K562 (cell line): Measurements from ENCODE around the gene ALG13. TPM values are rescaled to one million over a fixed set of nuclear protein-coding genes. Genes with fewer than 3 reads are reported as not detected.

Experiments
- ATAC-seq: fragments of 200-7000 bp; cut with Tn5 transposase; 3 replicates; pipeline ENCODE4 v1.9.1; 2020; ENCODE audit warnings: moderate library complexity
- BruUV-seq: library from RNA; stranded (reverse); fragments of 400-500 nt; replicated peaks from 2 replicates; lab custom pipeline; 2021; lab: Mats Ljungman, UMichigan
- CTCF ChIA-PET: fragments of 300-600 bp; formaldehyde crosslinking; extraction: SDS; loops from one replicate; lab custom pipeline; 2021; ENCODE audit warnings: low intra/inter-chr PET ratio; lab: Yijun Ruan, JAX
- POLR2A ChIA-PET: fragments of 300-600, 350-650 bp; sonication (Branson Sonifier 250); formaldehyde crosslinking; extraction: SDS; loops from one replicate; lab custom pipeline; 2021; ENCODE audit warnings: antibody characterized with exemption, inconsistent platforms; lab: Yijun Ruan, JAX
- DNase-seq, 4 experiments: peaks; one replicate each; pipeline versions ENCODE4 v3.0.0 to v3.0.0-alpha.2; 2011 to 2018; ENCODE audit warnings: low spot score in 3 of 4, mixed read lengths in 3 of 4; ENCODE audit errors: extremely low read depth in 1 of 4
- FAIRE-seq: peaks from 2 replicates; lab custom pipeline; 2011; peaks lifted over from hg19 to GRCh38; lab: Jason Lieb, UNC
- H2AFZ ChIP-seq: 2 replicates; pipeline ENCODE4 v1.6.0; 2011; ENCODE audit warnings: low read depth, low read length, control low read depth, inconsistent platforms
- H3K27ac ChIP-seq: fragments of 200-600 bp; 3 replicates; pipeline ENCODE4 v1.8.0; 2011; ENCODE audit warnings: low read depth, mild to moderate bottlenecking, control low read depth, inconsistent platforms, low read length, moderate library complexity, mixed read lengths; ENCODE audit errors: extremely low read depth
- H3K27me3 ChIP-seq, 2 experiments: fragments of 300-600 bp in 1 of 2; 2 replicates in 1 of 2; 3 replicates in 1 of 2; pipeline versions ENCODE4 v1.6.0 to v1.8.0; 2011; ENCODE audit warnings: inconsistent platforms in 2 of 2, low read length in 2 of 2, mild to moderate bottlenecking in 1 of 2, mixed read lengths in 1 of 2, moderate library complexity in 1 of 2; ENCODE audit not compliant: control insufficient read depth in 2 of 2, insufficient read depth in 2 of 2
- H3K36me3 ChIP-seq: fragments of 300-600 bp; 3 replicates; pipeline ENCODE4 v1.8.0; 2011; ENCODE audit warnings: mild to moderate bottlenecking, low read length, inconsistent platforms; ENCODE audit not compliant: control insufficient read depth, insufficient read depth
- H3K4me1 ChIP-seq, 2 experiments: fragments of 200-600 bp in 1 of 2; replicated peaks in 1 of 2; 2 replicates in 1 of 2; 3 replicates in 1 of 2; pipeline versions ENCODE4 v1.5.1 to v1.8.0; 2011; ENCODE audit warnings: inconsistent platforms in 2 of 2, low read length in 2 of 2, mild to moderate bottlenecking in 1 of 2, mixed read lengths in 1 of 2, moderate library complexity in 1 of 2; ENCODE audit not compliant: control insufficient read depth in 2 of 2, insufficient read depth in 2 of 2
- H3K4me2 ChIP-seq: 2 replicates; pipeline ENCODE4 v1.6.1; 2011; ENCODE audit warnings: low read length, control low read depth, inconsistent platforms, mixed read lengths; ENCODE audit not compliant: insufficient read depth
- H3K4me3 ChIP-seq: fragments of 200-600 bp; sonication (generic), shearing (Covaris generic); 2 replicates; pipeline ENCODE4 v1.5.1; 2016; ENCODE audit warnings: control low read depth, inconsistent platforms
- H3K79me2 ChIP-seq: fragments of 200-600 bp; 3 replicates; pipeline ENCODE4 v1.8.0; 2011; ENCODE audit warnings: low read length, inconsistent platforms; ENCODE audit not compliant: control insufficient read depth, insufficient read depth
- H3K9ac ChIP-seq, 2 experiments: 2 replicates each; pipeline versions ENCODE4 v1.6.0 to v1.6.1; 2011; ENCODE audit warnings: low read depth in 2 of 2, low read length in 2 of 2, control low read depth in 1 of 2, inconsistent platforms in 1 of 2, mild to moderate bottlenecking in 1 of 2, mixed read lengths in 1 of 2; ENCODE audit not compliant: insufficient read depth in 1 of 2
- H3K9me1 ChIP-seq: one replicate; pipeline ENCODE4 v1.6.0; 2011; ENCODE audit warnings: inconsistent platforms, mild to moderate bottlenecking, low read length, moderate library complexity; ENCODE audit not compliant: control insufficient read depth, insufficient read depth
- H3K9me3 ChIP-seq: replicated peaks from 2 replicates; pipeline ENCODE4 v1.5.1; 2011; ENCODE audit warnings: low read depth, low read length, inconsistent platforms; ENCODE audit not compliant: control insufficient read depth, insufficient read depth
- H4K20me1 ChIP-seq: replicated peaks from 2 replicates; pipeline ENCODE4 v1.6.1; 2011; ENCODE audit warnings: low read length, inconsistent platforms, mixed read lengths; ENCODE audit not compliant: control insufficient read depth, insufficient read depth
- CHD2 ChIP-seq: IDR thresholded peaks from 2 replicates; pipeline ENCODE4 v1.6.1; 2011; ENCODE audit warnings: low read depth, low read length
- E2F6 ChIP-seq, 2 experiments: IDR thresholded peaks; 2 replicates each; pipeline ENCODE4 v1.6.1; 2011; ENCODE audit warnings: borderline replicate concordance in 1 of 2, control low read depth in 1 of 2, low read depth in 1 of 2, low read length in 1 of 2, mild to moderate bottlenecking in 1 of 2, mixed read lengths in 1 of 2, moderate library complexity in 1 of 2; ENCODE audit not compliant: insufficient read depth in 1 of 2, insufficient read length in 1 of 2, poor library complexity in 1 of 2, severe bottlenecking in 1 of 2; ENCODE audit errors: extremely low read depth in 1 of 2
- GABPA ChIP-seq: fragments of 200-800 bp; sonication (Bioruptor generic); conservative IDR thresholded peaks from 2 replicates; pipeline ENCODE4 v1.6.1; 2016; ENCODE audit warnings: low read depth, missing genetic modification characterization, missing compliant biosample characterization
- KLF13 ChIP-seq: fragments of 450-650 bp; IDR thresholded peaks from 2 replicates; pipeline ENCODE4 v1.6.1; 2016; ENCODE audit warnings: missing genetic modification characterization, low read depth, mild to moderate bottlenecking, missing compliant biosample characterization, moderate library complexity, borderline replicate concordance
- NFYB ChIP-seq: IDR thresholded peaks from 2 replicates; pipeline ENCODE4 v1.6.1; 2011; ENCODE audit warnings: mild to moderate bottlenecking, moderate library complexity; ENCODE audit not compliant: insufficient read length; ENCODE audit errors: extremely low read depth
- POLR2H ChIP-seq: IDR thresholded peaks from 2 replicates; pipeline ENCODE4 v1.6.1; 2016; ENCODE audit warnings: missing genetic modification characterization, low read depth, mild to moderate bottlenecking, control low read depth, missing compliant biosample characterization, moderate library complexity
- TCF7 ChIP-seq: sonication (generic); IDR thresholded peaks from 2 replicates; pipeline ENCODE4 v1.6.1; 2016; ENCODE audit warnings: antibody characterized with exemption, borderline replicate concordance
- ZBTB1 ChIP-seq: sonication (generic); formaldehyde crosslinking; IDR thresholded peaks from 2 replicates; pipeline ENCODE4 v1.8.1; 2023; ENCODE audit warnings: missing genetic modification reagents, low read depth, mild to moderate bottlenecking, borderline replicate concordance
- ZNF134 ChIP-seq: fragments of 250-450 bp; sonication (Bioruptor Pico); conservative IDR thresholded peaks from 2 replicates; pipeline ENCODE4 v1.4.0; 2020
- ZNF184 ChIP-seq: sonication (generic); formaldehyde crosslinking; IDR thresholded peaks from 2 replicates; pipeline ENCODE4 v1.5.0; 2020; ENCODE audit warnings: missing genetic modification reagents
- ZNF507 ChIP-seq: conservative IDR thresholded peaks from 2 replicates; pipeline ENCODE4 v1.6.1; 2017; ENCODE audit warnings: missing genetic modification characterization, missing compliant biosample characterization
- WGBS: fragments of 100-300 bp; shearing (Covaris generic); methylation state at CpG from one replicate; pipeline ENCODE4 v1.1.6; 2016; ENCODE audit warnings: low coverage, mixed read lengths; ENCODE audit not compliant: insufficient coverage; ENCODE audit errors: missing lambda C conversion rate; 5-methylcytosine and 5-hydroxymethylcytosine counted together
- in situ Hi-C: fragments of 300-500 bp; cut with MboI; formaldehyde crosslinking; loops from 4 replicates; pipeline ENCODE4 v1.15.0; 2018; ENCODE audit warnings: inconsistent platforms, mixed read lengths
- intact Hi-C: fragments of 100-400 bp; cut with micrococcal nuclease; formaldehyde crosslinking; loops from 2 replicates; pipeline ENCODE4 v1.14.2; 2022
- polyA plus RNA-seq, 8 experiments: library from polyadenylated mRNA; depleted of rRNA in 4 of 8; stranded (reverse) in 5 of 8; unstranded in 3 of 8; fragments of >200 nt; fragmentation: Nextera tagmentation in 2 of 8; fragmentation: Illumina TruSeq in 1 of 8; extraction: Ambion mirVana in 2 of 8; extraction: Trizol in 1 of 8; gene quantifications; 2 replicates each; pipeline versions ENCODE4 v1.2.1 to v1.2.3, GENCODE V29; 2011 to 2014; ENCODE audit warnings: inconsistent platforms in 1 of 8, missing spikeins in 1 of 8
- total RNA-seq, 7 experiments: library from RNA; depleted of rRNA in 6 of 7; stranded (reverse); fragments of >200 nt in 6 of 7; fragmentation: Illumina TruSeq in 2 of 7; extraction: Trizol in 2 of 7; gene quantifications; 2 replicates each; pipeline versions ENCODE4 v1.2.1 to v1.2.3, GENCODE V29; 2011 to 2021; ENCODE audit warnings: low replicate concordance in 1 of 7
- TF ChIP-seq, protein P1 (sequence below), 2 experiments: fragments of 200-800 bp in 1 of 2; sonication (Bioruptor generic) in 1 of 2; sonication (generic) in 1 of 2; formaldehyde crosslinking in 1 of 2; IDR thresholded peaks in 1 of 2; conservative IDR thresholded peaks in 1 of 2; 2 replicates each; pipeline versions ENCODE4 v1.5.0 to v1.6.1; 2016 to 2020; ENCODE audit warnings: missing compliant biosample characterization in 1 of 2, missing genetic modification characterization in 1 of 2, missing genetic modification reagents in 1 of 2
- TF ChIP-seq, protein P2 (sequence below): fragments of 450-650 bp; formaldehyde crosslinking; conservative IDR thresholded peaks from 2 replicates; pipeline ENCODE4 v1.4.0; 2022; ENCODE audit warnings: mild to moderate bottlenecking, missing genetic modification characterization
- TF ChIP-seq, protein P3 (sequence below): fragments of 450-650 bp; IDR thresholded peaks from 2 replicates; pipeline ENCODE4 v1.6.1; 2016; ENCODE audit warnings: antibody characterized with exemption
- TF ChIP-seq, protein P4 (sequence below), 3 experiments: IDR thresholded peaks in 2 of 3; conservative IDR thresholded peaks in 1 of 3; 2 replicates each; pipeline ENCODE4 v1.5.1; 2011 to 2012; ENCODE audit warnings: low read length in 3 of 3, mild to moderate bottlenecking in 3 of 3, control low read depth in 2 of 3, improper control_type of control experiment in 1 of 3, inconsistent platforms in 1 of 3, low read depth in 1 of 3, mixed read lengths in 1 of 3, moderate library complexity in 1 of 3; ENCODE audit not compliant: insufficient read depth in 2 of 3

ALG13 gene
- total and polyA plus RNA-seq, 9 of the 15 experiments (the other 6 are each of a cell fraction or from before 2014, with no cell fraction given): 40.3 to 117 (median 68.2) TPM

DNA sequence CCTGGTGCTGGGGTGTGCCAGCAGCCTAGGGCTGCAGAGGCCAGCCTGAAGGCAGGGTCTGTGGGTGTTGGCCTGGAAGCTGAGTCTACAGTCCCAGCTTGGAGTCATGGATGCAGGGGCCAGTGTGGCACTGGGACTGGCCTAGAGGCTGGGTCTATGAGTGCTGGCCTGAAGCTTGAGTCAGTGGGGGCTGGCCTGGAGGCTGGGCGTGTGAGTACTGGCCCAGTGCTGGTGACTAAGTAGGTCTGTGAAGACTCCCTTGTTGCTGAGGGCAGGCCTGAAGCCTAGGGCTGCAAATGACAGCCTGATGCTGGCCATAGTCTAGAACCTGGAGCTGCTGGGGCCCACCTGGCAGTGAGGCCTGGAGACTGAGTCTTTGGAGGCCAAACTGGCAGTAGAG is 31.3 kb upstream of the ALG13 start:
- ATAC-seq (no peak), FAIRE-seq (no peak)
- in situ Hi-C loops: no loop called here
- no peak for TF ChIP-seq ZNF507
- no peak for TF ChIP-seq CHD2
- TF ChIP-seq, protein P1, sequence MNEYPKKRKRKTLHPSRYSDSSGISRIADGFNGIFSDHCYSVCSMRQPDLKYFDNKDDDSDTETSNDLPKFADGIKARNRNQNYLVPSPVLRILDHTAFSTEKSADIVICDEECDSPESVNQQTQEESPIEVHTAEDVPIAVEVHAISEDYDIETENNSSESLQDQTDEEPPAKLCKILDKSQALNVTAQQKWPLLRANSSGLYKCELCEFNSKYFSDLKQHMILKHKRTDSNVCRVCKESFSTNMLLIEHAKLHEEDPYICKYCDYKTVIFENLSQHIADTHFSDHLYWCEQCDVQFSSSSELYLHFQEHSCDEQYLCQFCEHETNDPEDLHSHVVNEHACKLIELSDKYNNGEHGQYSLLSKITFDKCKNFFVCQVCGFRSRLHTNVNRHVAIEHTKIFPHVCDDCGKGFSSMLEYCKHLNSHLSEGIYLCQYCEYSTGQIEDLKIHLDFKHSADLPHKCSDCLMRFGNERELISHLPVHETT (CRISPR knock-in tag; conservative IDR thresholded peaks at IDR 0.05 in 1 of 2, IDR thresholded peaks at IDR 0.05 in 1 of 2): no peak
- TF ChIP-seq ZNF134: no peak
- TF ChIP-seq, protein P2, sequence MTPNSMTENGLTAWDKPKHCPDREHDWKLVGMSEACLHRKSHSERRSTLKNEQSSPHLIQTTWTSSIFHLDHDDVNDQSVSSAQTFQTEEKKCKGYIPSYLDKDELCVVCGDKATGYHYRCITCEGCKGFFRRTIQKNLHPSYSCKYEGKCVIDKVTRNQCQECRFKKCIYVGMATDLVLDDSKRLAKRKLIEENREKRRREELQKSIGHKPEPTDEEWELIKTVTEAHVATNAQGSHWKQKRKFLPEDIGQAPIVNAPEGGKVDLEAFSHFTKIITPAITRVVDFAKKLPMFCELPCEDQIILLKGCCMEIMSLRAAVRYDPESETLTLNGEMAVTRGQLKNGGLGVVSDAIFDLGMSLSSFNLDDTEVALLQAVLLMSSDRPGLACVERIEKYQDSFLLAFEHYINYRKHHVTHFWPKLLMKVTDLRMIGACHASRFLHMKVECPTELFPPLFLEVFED (CRISPR knock-in tag): no peak
- no peak for TF ChIP-seq TCF7
- TF ChIP-seq E2F6 (IDR thresholded peaks at IDR 0.05; ENCODE audit: borderline replicate concordance in 1 of 2, extremely low read depth in 1 of 2, insufficient read depth in 1 of 2, insufficient read length in 1 of 2, low read depth in 1 of 2, low read length in 1 of 2, poor library complexity in 1 of 2, severe bottlenecking in 1 of 2): no peak
- TF ChIP-seq, protein P3, sequence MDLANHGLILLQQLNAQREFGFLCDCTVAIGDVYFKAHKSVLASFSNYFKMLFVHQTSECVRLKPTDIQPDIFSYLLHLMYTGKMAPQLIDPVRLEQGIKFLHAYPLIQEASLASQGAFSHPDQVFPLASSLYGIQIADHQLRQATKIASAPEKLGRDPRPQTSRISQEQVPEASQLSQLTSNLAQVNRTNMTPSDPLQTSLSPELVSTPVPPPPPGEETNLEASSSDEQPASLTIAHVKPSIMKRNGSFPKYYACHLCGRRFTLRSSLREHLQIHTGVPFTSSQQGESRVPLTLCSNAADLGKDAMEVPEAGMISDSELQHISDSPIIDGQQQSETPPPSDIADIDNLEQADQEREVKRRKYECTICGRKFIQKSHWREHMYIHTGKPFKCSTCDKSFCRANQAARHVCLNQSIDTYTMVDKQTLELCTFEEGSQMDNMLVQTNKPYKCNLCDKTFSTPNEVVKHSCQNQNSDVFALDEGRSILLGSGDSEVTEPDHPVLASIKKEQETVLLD: no peak
- TF ChIP-seq GABPA: no peak
- TF ChIP-seq POLR2H (tag): no peak
- TF ChIP-seq NFYB: no peak
- TF ChIP-seq ZBTB1: no peak
- no peak for TF ChIP-seq KLF13
- TF ChIP-seq ZNF184 (CRISPR knock-in tag): no peak
- TF ChIP-seq, protein P4, sequence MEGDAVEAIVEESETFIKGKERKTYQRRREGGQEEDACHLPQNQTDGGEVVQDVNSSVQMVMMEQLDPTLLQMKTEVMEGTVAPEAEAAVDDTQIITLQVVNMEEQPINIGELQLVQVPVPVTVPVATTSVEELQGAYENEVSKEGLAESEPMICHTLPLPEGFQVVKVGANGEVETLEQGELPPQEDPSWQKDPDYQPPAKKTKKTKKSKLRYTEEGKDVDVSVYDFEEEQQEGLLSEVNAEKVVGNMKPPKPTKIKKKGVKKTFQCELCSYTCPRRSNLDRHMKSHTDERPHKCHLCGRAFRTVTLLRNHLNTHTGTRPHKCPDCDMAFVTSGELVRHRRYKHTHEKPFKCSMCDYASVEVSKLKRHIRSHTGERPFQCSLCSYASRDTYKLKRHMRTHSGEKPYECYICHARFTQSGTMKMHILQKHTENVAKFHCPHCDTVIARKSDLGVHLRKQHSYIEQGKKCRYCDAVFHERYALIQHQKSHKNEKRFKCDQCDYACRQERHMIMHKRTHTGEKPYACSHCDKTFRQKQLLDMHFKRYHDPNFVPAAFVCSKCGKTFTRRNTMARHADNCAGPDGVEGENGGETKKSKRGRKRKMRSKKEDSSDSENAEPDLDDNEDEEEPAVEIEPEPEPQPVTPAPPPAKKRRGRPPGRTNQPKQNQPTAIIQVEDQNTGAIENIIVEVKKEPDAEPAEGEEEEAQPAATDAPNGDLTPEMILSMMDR (IDR thresholded peaks at IDR 0.05 in 2 of 3, conservative IDR thresholded peaks at IDR 0.05 in 1 of 3; ENCODE audit: insufficient read depth in 2 of 3, low read depth in 1 of 3, low read length in 3 of 3): no peak

More for the DNA sequence above, 31.3 kb upstream of the ALG13 start:
- ChIA-PET POLR2A (no interaction called here), CTCF (no interaction called here)
- no peak overlapping the region for H3K4me3 ChIP-seq
- H3K9me1 ChIP-seq: no peaks in the 10 kb centered on the region
- intact Hi-C loops: no loop called here
- no peaks in the 10 kb centered on the region for H3K79me2 ChIP-seq
- no peak for DNase-seq
- H2AFZ ChIP-seq: no peak overlapping the region
- no peak overlapping the region for H3K27ac ChIP-seq
- no peaks in the 10 kb centered on the region for H4K20me1 ChIP-seq
- no peaks in the 10 kb centered on the region for H3K36me3 ChIP-seq
- no TSS peak for BruUV-seq
- no peaks in the 10 kb centered on the region for H3K4me1 ChIP-seq
- WGBS: no CpG with 5 or more reads among the region's 1 CpG
- no peaks in the 10 kb centered on the region for H3K9me3 ChIP-seq
- no peak overlapping the region for H3K9ac ChIP-seq
- no peaks in the 10 kb centered on the region for H3K27me3 ChIP-seq
- H3K4me2 ChIP-seq: no peak overlapping the region
